Smooth muscle cell (in vitro differentiated cells): ENCODE results near the gene UBAC2. TPM values are rescaled to one million over a fixed set of nuclear protein-coding genes. Genes with fewer than 3 reads are reported as not detected.

ENCODE experiments used
- DNase-seq: peaks from one replicate; lab custom pipeline; 2025; ENCODE audit not compliant: unreplicated experiment; lab: John Stamatoyannopoulos, UW
- H2AFZ ChIP-seq: fragments of 200-600 bp; sonication (generic); 2 replicates; pipeline ENCODE4 v1.6.0; 2016; ENCODE audit warnings: antibody characterized with exemption, low read depth, mild to moderate bottlenecking
- H3F3A ChIP-seq: fragments of 200-600 bp; sonication (generic); 2 replicates; pipeline ENCODE4 v1.6.0; 2017; ENCODE audit warnings: antibody characterized with exemption, low read depth
- H3K27ac ChIP-seq: fragments of 200-600 bp; sonication (generic); 2 replicates; pipeline ENCODE4 v1.5.1; 2016; ENCODE audit warnings: low read depth, mild to moderate bottlenecking
- H3K27me3 ChIP-seq: fragments of 200-600 bp; sonication (generic); 2 replicates; pipeline ENCODE4 v1.6.1; 2016; ENCODE audit warnings: low read depth, mild to moderate bottlenecking
- H3K36me3 ChIP-seq: fragments of 200-600 bp; sonication (generic); 2 replicates; pipeline ENCODE4 v1.5.1; 2016; ENCODE audit warnings: low read depth
- H3K4me1 ChIP-seq: fragments of 200-600 bp; sonication (generic); 2 replicates; pipeline ENCODE4 v1.5.1; 2016; ENCODE audit warnings: low read depth
- H3K4me2 ChIP-seq: fragments of 200-600 bp; sonication (generic); 2 replicates; pipeline ENCODE4 v1.6.0; 2016; ENCODE audit warnings: mild to moderate bottlenecking
- H3K4me3 ChIP-seq: fragments of 200-600 bp; sonication (generic); 2 replicates; pipeline ENCODE4 v1.5.1; 2016; ENCODE audit warnings: mild to moderate bottlenecking
- H3K79me2 ChIP-seq: fragments of 200-600 bp; sonication (generic); 2 replicates; pipeline ENCODE4 v1.6.0; 2016; ENCODE audit warnings: low read depth, mild to moderate bottlenecking
- H3K9ac ChIP-seq: fragments of 200-600 bp; sonication (generic); 2 replicates; pipeline ENCODE4 v1.6.0; 2016; ENCODE audit warnings: low read depth
- H3K9me3 ChIP-seq: fragments of 200-600 bp; sonication (generic); replicated peaks from 2 replicates; pipeline ENCODE4 v1.5.1; 2016; ENCODE audit warnings: low read depth
- H4K20me1 ChIP-seq: fragments of 200-600 bp; sonication (generic); 2 replicates; pipeline ENCODE4 v1.6.0; 2016; ENCODE audit warnings: low read depth
- CTCF ChIP-seq: fragments of 200-600 bp; sonication (generic); IDR thresholded peaks from 2 replicates; pipeline ENCODE4 v1.5.1; 2017; ENCODE audit warnings: borderline replicate concordance, mild to moderate bottlenecking, antibody characterized with exemption; ENCODE audit not compliant: insufficient read depth, poor library complexity, severe bottlenecking
- WGBS: methylation state at CpG from one replicate; pipeline ENCODE4 v1.1.7; 2016; ENCODE audit warnings: low lambda C conversion rate; 5-methylcytosine and 5-hydroxymethylcytosine counted together
- polyA plus RNA-seq: library from polyadenylated mRNA; unstranded; fragments of >200 nt; fragmentation: Nextera tagmentation; extraction: Ambion mirVana; gene quantifications from 2 replicates; pipeline ENCODE4 v1.2.1, GENCODE V29; 2016
- total RNA-seq: library from RNA; depleted of rRNA; stranded (reverse); fragments of >200 nt; gene quantifications from 2 replicates; pipeline ENCODE4 v1.2.3, GENCODE V29; 2014

The UBAC2 gene
- total and polyA plus RNA-seq, 2 experiments from 2014 or later: 58.4 to 74.0 TPM

DNA sequence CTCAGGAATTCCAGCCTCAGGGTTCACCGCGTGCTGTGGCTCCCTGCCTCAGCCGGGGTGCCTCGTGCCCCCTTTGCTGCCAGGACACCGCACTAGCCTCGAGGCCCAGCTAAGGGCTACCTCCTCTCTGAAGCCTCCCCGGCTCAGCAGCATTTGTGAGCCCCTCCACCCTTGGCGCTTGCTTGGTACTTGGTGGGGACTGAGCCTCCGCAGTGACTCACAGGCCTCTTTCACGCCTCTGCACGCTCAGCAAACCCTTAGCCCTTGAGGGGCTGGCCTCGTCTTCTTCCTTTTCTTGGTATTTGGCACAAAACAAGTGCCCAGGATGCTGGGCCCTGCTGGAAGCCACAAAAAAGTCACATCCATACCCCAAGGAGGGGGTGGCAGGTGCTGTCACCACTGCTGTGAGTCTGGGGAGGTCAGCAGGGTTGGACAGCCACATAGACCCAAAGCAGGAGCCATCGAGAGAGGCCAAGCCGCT lies 215.2 kb downstream of the UBAC2 start:
- Histone ChIP-seq H3K9ac (no peak overlapping the region), H3K4me1 (peaks cover 11% of the 10 kb centered on the region), H3F3A (no peaks in the 10 kb centered on the region), H3K27me3 (peaks cover 6% of the 10 kb centered on the region), H3K4me2 (no peak overlapping the region), H3K79me2 (no peaks in the 10 kb centered on the region), H3K4me3 (no peak overlapping the region), H2AFZ (no peak overlapping the region), H3K9me3 (no peaks in the 10 kb centered on the region), H3K27ac (no peak overlapping the region), H4K20me1 (no peaks in the 10 kb centered on the region), H3K36me3 (no peaks in the 10 kb centered on the region)
- 78% methylated on average over 14 of the region's 14 CpGs for WGBS
- TF ChIP-seq CTCF: no peak
- no peak for DNase-seq

GRCh38 chr13:99416411-99417121 lies 215.9 kb downstream of the UBAC2 start:
- Histone ChIP-seq H3K9ac (no peak overlapping the region), H2AFZ (no peak overlapping the region), H3F3A (no peaks in the 10 kb centered on the region), H3K4me2 (no peak overlapping the region), H3K9me3 (no peaks in the 10 kb centered on the region), H3K36me3 (no peaks in the 10 kb centered on the region), H3K79me2 (no peaks in the 10 kb centered on the region), H3K4me3 (no peak overlapping the region), H3K4me1 (peaks cover 11% of the 10 kb centered on the region), H3K27me3 (peaks cover 6% of the 10 kb centered on the region), H3K27ac (no peak overlapping the region), H4K20me1 (no peaks in the 10 kb centered on the region)
- DNase-seq: no peak
- no peak for TF ChIP-seq CTCF
- WGBS: 93% methylated on average over 24 of the region's 24 CpGs

GRCh38 chr13:99417201-99418102 lies 216.8 kb downstream of the UBAC2 start:
- Histone ChIP-seq H3K4me1 (peaks cover 11% of the 10 kb centered on the region), H4K20me1 (no peaks in the 10 kb centered on the region), H2AFZ (no peak overlapping the region), H3K27ac (no peak overlapping the region), H3K4me2 (no peak overlapping the region), H3K36me3 (no peaks in the 10 kb centered on the region), H3K9ac (no peak overlapping the region), H3F3A (no peaks in the 10 kb centered on the region), H3K27me3 (peaks cover 3% of the 10 kb centered on the region), H3K4me3 (no peak overlapping the region), H3K79me2 (no peaks in the 10 kb centered on the region), H3K9me3 (no peaks in the 10 kb centered on the region)
- no peak for TF ChIP-seq CTCF
- WGBS: 67% methylated on average over 19 of the region's 19 CpGs
- DNase-seq: no peak
